Globus pallidus (tissue), 1 donor: Measurements from ENCODE around the gene ADAM12.
"Not testable (repeated sequence)": the region's sequence is repeated elsewhere in the genome, so short reads cannot be mapped to it uniquely, and the experiment has no call there.

Experiments used
- DNase-seq: peaks from one replicate; pipeline ENCODE4 v3.0.0-alpha.2; 2015; ENCODE audit warnings: low spot score

ADAM12 gene

GRCh38 chr10:126177417-126178030 lies 210.8 kb downstream of the ADAM12 start:
- DNase-seq = peak; percentile 32

DNA sequence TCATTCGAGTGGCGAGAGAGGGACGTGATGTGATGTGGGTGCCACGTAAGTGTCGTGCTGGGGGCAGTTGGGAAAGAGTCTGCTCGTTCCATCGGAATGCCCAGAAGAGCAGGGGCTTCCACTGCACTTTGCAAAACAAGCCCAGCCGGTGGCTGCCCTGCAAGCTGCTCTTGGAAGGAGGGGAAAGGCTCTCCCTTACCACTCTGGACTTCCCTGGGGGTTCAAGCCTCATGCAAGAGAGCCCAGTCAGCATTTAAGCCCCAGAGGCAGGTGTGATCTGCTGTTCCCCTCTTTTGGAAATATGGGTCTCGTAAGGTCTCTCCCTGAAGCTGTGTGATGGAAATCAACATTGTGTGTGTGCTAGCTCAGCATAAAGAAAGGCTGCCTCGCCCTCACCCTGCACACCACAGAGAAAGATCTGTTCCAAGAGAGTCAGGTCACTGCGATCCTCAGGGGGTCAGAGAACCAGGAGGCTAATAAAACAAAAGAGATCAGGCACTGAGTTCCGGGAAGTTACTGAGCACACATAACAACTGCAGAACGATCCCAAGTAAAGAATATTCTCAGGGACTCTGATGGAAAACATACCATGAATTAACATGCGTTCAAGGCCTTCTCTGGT lies 212.5 kb downstream of the ADAM12 start:
- DNase-seq = no peak

DNA sequence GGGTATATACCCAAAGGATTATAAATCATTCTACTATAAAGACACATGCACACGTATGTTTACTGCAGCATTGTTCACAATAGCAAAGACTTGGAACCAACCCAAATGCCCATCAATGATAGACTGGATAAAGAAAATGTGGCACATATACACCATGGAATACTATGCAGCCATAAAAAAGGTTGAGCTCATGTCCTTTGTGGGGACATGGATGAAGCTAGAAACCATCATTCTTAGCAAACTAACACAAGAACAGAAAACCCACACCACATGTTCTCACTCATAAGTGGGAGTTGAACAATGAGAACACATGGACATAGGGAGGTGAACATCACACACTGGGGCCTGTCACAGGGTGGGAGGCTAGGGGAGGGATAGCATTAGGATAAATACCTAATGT lies 215.5 kb downstream of the ADAM12 start:
- DNase-seq = not testable (repeated sequence)

DNA sequence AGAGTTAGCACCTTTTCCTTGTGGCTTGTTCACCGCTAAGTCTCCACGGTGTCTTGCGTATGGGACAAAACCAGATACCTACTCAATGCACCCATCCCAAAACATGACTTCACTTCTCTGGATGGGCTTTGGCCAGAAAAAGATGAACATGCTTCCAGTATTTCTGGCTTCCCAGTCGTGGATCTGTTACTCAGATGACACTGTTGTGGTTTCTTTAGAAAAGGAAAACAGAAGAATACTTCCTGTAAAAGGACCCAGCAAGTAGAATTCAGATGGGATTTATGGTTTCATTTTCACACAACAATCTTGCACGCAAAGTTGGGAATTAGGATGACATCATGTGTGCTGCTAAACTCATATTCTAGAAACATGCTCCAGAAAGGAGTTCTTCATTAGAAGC lies 216.7 kb downstream of the ADAM12 start:
- no peak for DNase-seq

DNA sequence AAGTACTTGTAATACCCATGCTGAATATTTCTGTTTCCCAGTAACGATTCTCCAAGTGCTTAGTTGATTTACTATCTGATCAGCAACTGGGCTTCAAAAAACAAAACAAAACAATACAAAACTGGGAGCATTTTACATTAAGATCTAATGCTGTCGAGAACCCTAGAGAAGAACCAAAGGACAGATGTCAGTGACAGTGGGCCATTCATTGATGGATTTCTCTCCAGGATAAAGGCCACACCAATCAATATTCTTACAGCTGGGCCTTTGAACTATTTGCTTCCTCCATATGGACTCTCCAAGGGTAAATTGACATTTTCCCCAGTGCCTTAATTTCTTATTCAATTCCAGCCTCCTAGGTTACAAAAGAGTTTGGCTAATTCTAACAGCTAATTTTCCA lies 217.5 kb downstream of the ADAM12 start:
- DNase-seq = no peak

GRCh38 chr10:126170371-126170770 lies 217.9 kb downstream of the ADAM12 start:
- no peak for DNase-seq

GRCh38 chr10:126169899-126170298 lies 218.4 kb downstream of the ADAM12 start:
- DNase-seq = peak; percentile 46

- DNase-seq = no peak
Observed at GRCh38 chr10:126166797-126167196, 221.5 kb downstream of the ADAM12 start.

DNA sequence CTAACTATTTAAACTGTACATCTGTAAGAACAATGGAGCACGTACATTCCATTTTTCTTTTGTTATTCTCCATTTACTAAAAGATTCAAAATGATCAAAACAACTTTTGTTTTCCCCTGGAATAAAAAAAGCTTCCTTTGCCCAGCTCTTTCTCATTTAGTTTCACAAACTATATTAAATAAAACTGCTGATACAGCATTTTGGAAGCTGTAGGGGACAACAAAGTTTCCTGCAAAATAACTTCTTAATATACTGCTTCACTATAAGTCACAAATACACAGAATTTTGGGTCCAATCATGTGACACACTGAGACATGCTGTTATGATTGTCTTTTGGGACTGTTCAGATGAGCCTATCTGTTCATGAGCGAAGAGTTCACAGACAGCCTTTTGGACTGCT lies 222.4 kb downstream of the ADAM12 start:
- no peak for DNase-seq

DNA sequence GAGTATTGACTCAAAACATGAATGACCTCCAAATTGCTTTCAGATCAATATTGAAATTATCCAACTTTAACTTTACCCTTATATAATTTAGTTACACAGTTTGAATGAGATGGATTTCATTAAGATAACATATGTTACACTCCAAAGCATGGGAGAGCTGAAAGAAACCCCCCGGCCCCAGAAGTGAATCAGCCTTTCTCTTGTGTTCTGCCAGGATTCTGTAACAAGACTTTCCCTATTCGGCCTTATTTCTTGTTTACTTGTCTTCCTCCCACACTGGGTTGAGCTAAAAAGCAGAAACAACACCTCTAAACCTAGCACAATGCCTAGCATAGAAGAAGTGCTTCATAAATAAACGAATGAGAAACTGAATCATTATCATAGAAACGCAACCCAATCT lies 224.8 kb downstream of the ADAM12 start:
- no peak for DNase-seq

- DNase-seq = no peak
Observed at GRCh38 chr10:126161691-126162090, 226.6 kb downstream of the ADAM12 start.

- DNase-seq = no peak
Observed at GRCh38 chr10:126160971-126161630, 227.2 kb downstream of the ADAM12 start.

DNA sequence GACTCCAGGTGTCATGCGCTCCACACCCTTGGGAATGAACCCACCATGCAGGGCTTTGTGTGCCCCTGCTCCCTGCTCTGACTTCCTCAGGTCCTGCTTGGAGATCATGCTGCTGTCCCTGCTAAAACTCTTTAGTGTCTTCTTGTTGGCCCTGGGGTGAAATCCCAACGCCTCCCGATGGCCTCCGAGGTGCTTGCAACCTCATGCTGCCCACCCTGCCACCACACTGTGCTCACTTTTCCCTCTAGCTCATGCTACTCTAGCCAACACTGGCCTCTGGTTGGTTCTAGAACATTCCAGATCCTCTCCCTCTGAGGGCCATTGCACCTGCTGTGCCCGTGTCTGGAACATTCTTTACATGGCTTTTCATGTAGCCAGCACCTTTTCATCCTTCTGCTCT lies 227.7 kb downstream of the ADAM12 start:
- no peak for DNase-seq

GRCh38 chr10:126158133-126158892 lies 230.0 kb downstream of the ADAM12 start:
- no peak for DNase-seq

- DNase-seq = no peak
Observed at GRCh38 chr10:126157189-126157588, 231.1 kb downstream of the ADAM12 start.

DNA sequence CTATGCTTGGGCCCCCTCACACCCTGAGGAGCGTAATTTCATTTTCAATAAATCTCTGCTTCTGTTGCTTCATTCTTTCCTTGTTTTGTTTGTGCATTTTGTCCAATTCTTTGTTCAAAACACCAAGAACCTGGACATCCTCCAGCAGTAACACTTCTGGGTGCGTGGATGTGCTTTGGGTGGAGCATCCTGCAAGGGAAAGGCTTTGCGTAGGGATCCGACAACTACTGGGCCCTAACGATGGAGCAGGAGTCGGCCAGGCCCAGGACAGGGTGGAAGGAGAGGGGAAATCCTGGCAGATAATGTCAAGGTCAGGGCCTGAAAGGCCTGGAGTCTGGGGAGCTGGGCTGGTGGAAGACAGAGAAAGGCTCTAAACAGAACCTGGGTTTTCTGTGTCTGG lies 231.8 kb downstream of the ADAM12 start:
- no peak for DNase-seq

GRCh38 chr10:126156012-126156411 lies 232.3 kb downstream of the ADAM12 start:
- DNase-seq = no peak

DNA sequence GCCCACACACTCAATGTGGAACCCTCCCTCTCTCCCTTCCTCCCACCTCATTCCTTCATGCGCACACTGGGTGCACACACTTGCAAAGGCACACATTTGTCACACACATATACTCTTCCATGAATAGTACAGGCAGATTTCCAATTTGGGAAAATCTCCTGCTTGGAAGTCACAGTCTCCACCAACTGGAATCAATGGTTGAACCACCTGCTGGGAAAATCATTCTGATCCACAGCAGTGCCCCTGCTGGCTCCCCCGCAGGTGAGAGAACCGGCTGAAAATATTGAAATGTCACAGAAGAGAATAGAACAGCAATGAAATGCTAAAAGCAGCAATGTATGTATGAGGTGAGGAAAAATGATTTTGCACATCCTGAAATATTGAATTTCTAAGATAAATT lies 232.7 kb downstream of the ADAM12 start:
- no peak for DNase-seq

DNA sequence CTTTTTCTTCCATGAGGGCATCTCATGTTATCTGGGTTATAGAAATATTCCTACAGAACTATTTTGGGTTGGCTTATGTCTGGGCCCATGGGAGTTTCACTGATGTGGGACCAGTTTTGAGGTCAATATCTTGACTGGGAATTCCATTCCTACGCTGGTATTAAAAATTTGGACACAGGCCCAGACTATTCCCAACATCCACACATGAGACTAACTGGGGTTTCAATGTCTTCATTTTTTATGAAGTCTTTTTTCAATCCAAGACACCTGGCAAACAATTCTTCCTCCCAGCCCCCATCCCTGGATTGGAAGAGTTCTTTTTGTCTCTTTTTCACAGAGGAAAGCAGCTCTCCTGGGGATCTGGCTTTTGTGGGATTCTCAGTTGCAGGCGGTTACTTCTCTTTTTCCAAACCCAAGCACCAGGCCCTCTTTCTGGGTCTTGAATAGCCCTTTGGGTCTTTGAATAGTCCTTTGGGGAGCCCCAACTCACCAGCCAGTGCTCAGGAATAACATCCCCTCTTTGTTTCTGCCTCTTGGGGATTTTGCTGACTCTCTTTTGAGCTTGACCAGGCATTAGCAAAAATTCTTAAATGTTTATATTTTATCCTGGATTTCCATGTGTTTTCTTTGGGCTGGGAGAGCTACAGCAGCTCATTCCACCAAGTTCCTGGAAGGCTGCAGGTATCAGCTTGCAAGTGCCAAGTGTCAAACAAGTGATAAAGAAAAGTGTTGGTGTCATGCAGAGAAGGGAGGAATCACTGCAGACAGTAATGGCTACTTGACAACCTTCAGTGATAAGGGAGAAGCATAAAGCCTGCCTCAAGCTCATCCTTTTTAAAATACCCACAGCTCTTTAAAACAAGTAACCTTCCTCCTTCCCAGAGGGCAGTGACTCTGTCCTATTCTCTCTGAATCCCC lies 234.3 kb downstream of the ADAM12 start:
- no peak for DNase-seq

- no peak for DNase-seq
Observed at GRCh38 chr10:126147866-126148587, 240.2 kb downstream of the ADAM12 start.

DNA sequence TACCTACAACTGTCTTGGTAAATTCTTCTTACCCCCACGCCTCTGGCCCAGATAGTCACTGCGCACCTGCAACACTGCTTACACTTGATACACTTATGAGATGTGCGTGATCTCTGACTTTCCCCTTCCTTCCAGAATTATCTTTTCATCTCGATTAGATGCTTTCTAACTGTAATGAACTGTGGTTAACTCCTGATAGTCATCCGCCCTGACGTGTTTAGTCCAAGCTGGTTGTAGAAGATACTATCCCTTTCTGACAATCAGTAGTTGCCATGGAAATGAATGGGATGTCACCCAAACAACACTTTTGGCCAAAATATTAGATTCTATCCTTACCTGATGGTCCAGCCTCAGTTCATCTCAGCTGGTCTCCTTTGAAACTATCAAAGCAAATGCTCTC lies 241.5 kb downstream of the ADAM12 start:
- no peak for DNase-seq
